Measurements from ENCODE around the gene CLASRP. TPM values are rescaled to one million over a fixed set of nuclear protein-coding genes. Genes with fewer than 3 reads are reported as not detected.

CLASRP gene
- total and polyA plus RNA-seq, 9 donors, result 29.5 to 113 (median 80.3) TPM

- TF ChIP-seq EP300 (IDR thresholded peaks at IDR 0.05), result no peak
- TF ChIP-seq, protein P1, sequence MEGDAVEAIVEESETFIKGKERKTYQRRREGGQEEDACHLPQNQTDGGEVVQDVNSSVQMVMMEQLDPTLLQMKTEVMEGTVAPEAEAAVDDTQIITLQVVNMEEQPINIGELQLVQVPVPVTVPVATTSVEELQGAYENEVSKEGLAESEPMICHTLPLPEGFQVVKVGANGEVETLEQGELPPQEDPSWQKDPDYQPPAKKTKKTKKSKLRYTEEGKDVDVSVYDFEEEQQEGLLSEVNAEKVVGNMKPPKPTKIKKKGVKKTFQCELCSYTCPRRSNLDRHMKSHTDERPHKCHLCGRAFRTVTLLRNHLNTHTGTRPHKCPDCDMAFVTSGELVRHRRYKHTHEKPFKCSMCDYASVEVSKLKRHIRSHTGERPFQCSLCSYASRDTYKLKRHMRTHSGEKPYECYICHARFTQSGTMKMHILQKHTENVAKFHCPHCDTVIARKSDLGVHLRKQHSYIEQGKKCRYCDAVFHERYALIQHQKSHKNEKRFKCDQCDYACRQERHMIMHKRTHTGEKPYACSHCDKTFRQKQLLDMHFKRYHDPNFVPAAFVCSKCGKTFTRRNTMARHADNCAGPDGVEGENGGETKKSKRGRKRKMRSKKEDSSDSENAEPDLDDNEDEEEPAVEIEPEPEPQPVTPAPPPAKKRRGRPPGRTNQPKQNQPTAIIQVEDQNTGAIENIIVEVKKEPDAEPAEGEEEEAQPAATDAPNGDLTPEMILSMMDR (IDR thresholded peaks at IDR 0.05), result no peak
- no peak for TF ChIP-seq POLR2A (IDR thresholded peaks at IDR 0.05)
- 17 to 38% (median 18%) methylated on average over 5 of the region's 5 CpGs for WGBS, 3 donors
- DNase-seq, result no peak
- H3K36me3 ChIP-seq, result no peaks in the 10 kb centered on the region
- peaks cover 15% of the 10 kb centered on the region for H3K4me1 ChIP-seq (ENCODE audit: insufficient read depth)
- H3K4me3 ChIP-seq, result peak overlapping the region; percentile 42
- H3K27me3 ChIP-seq, result no peaks in the 10 kb centered on the region
- no peaks in the 10 kb centered on the region for H3K9me3 ChIP-seq
- no peak overlapping the region for H3K27ac ChIP-seq
- intact Hi-C loops (cut with DNase I), result no loop called here
These were observed 51.8 kb downstream of the CLASRP start for GRCh38 chr19:45090606-45091005.

GRCh38 chr19:45091031-45091923 is 52.4 kb downstream of the CLASRP start:
- Histone ChIP-seq H3K36me3 (no peaks in the 10 kb centered on the region), H3K27ac (peak overlapping the region; percentile 18 to 75), H3K4me3 (peak overlapping the region; percentile 63), H3K9me3 (no peaks in the 10 kb centered on the region), H3K4me1 (ENCODE audit: insufficient read depth) (peaks cover 19% of the 10 kb centered on the region), H3K27me3 (no peaks in the 10 kb centered on the region)
- intact Hi-C loops (cut with DNase I), result no loop called here
- 2 to 4% (median 3%) methylated on average over 64 of the region's 64 CpGs for WGBS, 3 donors
- peak; percentile 97 to 99 (median 98) for DNase-seq
- TF ChIP-seq EP300 (IDR thresholded peaks at IDR 0.05), result no peak
- TF ChIP-seq, protein P1 (IDR thresholded peaks at IDR 0.05), result no peak
- TF ChIP-seq POLR2A (IDR thresholded peaks at IDR 0.05), result no peak

- H3K27me3 ChIP-seq, result no peaks in the 10 kb centered on the region
- no peaks in the 10 kb centered on the region for H3K36me3 ChIP-seq
- H3K27ac ChIP-seq, result peak within 1 kb of the TSS; percentile 29 to 75
- no peaks in the 10 kb centered on the region for H3K9me3 ChIP-seq
- peak; percentile 91 to 96 (median 93) for DNase-seq
- intact Hi-C loops (cut with DNase I), result no loop called here
- H3K4me3 ChIP-seq, result peak within 1 kb of the TSS; percentile 63
- TF ChIP-seq POLR2A (IDR thresholded peaks at IDR 0.05), result peak; percentile 8
- TF ChIP-seq EP300 (IDR thresholded peaks at IDR 0.05), result no peak
- TF ChIP-seq, protein P1 (IDR thresholded peaks at IDR 0.05), result peak in 2 of 3 donors; percentile 9 to 33
- peaks cover 26% of the 10 kb centered on the region for H3K4me1 ChIP-seq (ENCODE audit: insufficient read depth)
- WGBS, 3 donors, result 0 to 1% (median 0%) methylated on average over 65 to 103 of the region's 103 CpGs
These were observed 54.2 kb downstream of the CLASRP start, which contains the start of gene PPP1R37 for GRCh38 chr19:45092747-45093678. Gene PPP1R37 (plus strand): TSS chr19:45093179. CDS start chr19:45093326, 147 bp downstream.

DNA sequence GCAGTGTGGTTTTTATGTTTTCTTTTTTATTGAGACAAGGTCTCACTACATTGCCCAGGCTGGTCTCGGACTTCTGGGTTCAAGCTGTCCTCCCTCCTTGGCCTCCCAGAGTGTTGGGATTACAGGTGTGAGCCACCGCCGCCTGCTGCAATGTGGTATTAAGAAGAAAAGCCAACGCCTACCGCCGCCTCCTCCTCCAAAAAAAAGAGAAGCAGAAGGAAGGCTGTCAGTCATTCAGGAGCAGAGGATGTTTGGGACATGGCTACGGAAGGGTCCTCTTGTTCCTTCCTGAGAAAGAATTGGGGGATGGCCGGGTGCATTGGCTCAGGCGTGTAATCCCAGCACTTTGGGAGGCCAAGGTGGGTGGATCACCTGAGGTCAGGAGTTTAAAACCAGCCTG is 55.3 kb downstream of the CLASRP start:
- TF ChIP-seq EP300 (IDR thresholded peaks at IDR 0.05) (no peak), POLR2A (IDR thresholded peaks at IDR 0.05) (no peak)
- TF ChIP-seq, protein P1 (IDR thresholded peaks at IDR 0.05), result no peak
- DNase-seq, result no peak
- H3K27me3 ChIP-seq, result no peaks in the 10 kb centered on the region
- 68 to 80% (median 70%) methylated on average over 9 of the region's 9 CpGs for WGBS, 3 donors
- peak overlapping the region; percentile 63 for H3K4me3 ChIP-seq
- H3K27ac ChIP-seq, result no peak overlapping the region
- peaks cover 36% of the 10 kb centered on the region for H3K4me1 ChIP-seq (ENCODE audit: insufficient read depth)
- H3K9me3 ChIP-seq, result no peaks in the 10 kb centered on the region
- intact Hi-C loops (cut with DNase I), result no loop called here
- no peaks in the 10 kb centered on the region for H3K36me3 ChIP-seq
